IPS-NIHi7 (cell line): ENCODE measurements around the gene RAMP2.
"Not testable (repeated sequence)": the region's sequence is repeated elsewhere in the genome, so short reads cannot be mapped to it uniquely, and the experiment has no call there.

Source experiments
- DNase-seq: peaks from one replicate; pipeline ENCODE4 v3.0.0; 2012; ENCODE audit warnings: mixed read lengths; ENCODE audit errors: extremely low spot score

The RAMP2 gene, protein sequence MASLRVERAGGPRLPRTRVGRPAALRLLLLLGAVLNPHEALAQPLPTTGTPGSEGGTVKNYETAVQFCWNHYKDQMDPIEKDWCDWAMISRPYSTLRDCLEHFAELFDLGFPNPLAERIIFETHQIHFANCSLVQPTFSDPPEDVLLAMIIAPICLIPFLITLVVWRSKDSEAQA

DNA sequence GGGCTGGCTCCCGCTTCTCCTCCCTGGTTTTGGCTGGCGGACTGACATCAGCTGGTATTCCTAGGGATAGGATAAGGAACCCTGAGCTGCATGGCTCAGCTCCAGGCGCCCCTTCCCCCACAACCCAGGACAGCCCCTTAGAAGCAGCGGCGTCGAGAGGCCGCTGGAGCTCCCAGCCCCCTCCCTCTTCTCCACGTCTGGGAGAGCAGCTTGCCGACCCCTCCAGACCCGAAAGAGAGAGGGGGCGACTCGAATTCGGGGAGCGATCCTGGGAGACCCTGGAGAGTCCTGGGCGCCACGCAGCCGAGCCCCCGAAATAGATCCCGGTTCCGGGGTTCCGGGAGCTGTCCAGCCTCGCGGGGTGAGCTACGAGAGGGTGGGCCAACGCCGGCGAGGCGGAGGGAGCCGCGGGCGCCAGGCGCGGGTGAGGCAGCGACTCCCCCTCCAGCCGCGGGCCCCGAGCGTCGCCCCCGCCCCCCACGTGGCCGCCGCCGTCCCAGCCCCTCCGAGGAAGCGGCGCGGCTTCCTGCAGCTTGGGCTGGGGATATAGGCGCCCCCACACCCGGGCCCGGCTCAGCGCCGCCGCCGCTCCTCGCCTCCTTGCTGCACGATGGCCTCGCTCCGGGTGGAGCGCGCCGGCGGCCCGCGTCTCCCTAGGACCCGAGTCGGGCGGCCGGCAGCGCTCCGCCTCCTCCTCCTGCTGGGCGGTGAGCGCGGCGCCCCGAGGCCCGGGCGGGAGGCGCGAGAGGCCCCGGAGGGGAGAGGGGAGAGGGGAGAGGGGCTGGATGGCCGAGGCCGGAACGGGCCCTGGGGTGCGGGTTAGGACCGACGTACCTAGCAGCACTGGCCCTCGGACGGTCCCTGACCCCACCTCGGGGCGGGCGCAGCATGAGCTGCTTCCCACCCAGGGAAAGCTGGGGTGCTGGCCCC, at the start of gene RAMP2:
Gene RAMP2, plus strand, starts transcription at position 576 of the 930 bp plus-strand sequence. Its CDS starts 35 bp downstream, at position 611.
- DNase-seq = peak; percentile 60

DNA sequence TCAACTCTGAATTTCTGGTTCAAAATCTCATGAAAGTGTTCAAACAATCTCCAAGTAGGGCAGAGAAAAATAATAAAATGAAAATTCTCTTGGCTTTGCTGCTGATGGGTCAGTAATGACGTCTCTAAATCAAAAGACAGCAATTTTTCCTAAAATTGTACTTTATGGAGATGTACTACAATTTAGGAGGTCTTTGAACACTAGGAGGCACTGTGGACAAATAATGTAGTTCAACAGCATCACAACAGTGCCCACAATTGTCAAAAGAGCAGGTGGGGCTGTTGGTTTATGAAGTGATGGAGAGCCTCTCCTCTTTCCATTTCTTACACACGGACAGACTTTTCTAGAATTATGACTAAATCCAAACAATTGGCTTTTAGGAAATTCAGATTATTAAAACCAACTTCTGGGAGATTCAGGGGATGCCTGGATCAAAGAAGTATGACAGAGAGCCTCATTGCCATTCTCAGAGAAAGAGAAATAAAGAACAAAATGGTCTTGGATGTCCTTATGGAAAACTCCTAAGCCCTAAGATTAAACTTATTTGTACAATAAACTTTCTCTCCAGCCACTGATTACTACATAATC, 39.9 kb upstream of the RAMP2 start:
- peak; percentile 78 for DNase-seq

DNA sequence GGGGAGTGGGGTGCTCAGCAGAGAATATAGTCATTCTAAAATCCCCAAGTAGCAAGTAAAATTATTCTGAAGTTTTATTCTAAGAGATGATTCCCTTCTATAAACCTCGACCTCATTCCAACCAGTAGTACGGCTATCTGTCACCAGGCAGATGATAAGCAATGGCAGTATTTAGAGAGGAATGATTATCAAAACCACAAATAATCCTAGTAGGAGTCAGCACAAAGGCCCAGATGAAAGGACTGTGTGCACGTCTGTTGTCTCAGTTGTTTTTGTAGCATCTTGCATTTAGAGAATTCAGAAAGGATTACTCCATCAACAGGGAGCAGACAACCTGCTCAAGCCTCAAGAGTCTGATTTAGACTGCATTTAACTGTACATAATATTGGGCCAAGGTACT, 37.4 kb upstream of the RAMP2 start:
- DNase-seq = no peak

DNA sequence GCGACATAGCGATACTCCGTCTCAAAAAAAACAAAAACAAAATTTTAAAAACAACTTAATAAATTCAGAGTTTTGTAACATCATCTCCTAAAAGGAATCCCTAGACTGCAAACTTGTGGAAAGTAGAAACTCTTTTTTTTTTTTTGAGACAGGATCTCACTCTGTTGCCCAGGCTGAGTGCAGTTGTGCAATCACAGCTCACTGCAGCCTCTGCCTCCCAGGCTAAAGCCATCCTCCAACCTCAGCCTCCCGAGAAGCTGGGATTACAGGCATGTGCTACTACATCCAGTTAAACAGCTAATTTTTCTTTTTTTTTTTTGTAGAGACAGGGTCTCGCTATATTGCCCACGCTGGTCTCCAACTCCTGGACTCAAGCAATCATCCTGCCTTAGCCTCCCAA, 35.9 kb upstream of the RAMP2 start:
- DNase-seq = no peak

DNA sequence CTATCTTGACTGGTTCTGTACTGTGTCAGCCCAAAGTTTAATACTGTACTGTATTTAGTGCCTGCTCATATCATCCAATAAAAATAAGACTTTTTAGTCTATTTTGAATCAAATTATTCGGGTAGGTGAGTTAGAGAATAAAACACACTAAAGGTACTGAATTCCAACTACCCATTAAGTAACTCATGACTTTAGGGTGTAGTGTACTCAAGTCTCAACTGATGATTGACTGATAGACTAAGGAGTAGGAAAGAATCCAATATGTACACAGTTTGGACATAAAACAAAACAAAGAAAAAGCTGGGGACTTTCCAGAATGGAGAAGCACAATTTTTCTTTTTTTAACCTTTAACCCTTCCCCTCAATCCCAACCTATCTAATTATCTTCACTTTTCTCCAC, 20.3 kb upstream of the RAMP2 start:
- DNase-seq = no peak

DNA sequence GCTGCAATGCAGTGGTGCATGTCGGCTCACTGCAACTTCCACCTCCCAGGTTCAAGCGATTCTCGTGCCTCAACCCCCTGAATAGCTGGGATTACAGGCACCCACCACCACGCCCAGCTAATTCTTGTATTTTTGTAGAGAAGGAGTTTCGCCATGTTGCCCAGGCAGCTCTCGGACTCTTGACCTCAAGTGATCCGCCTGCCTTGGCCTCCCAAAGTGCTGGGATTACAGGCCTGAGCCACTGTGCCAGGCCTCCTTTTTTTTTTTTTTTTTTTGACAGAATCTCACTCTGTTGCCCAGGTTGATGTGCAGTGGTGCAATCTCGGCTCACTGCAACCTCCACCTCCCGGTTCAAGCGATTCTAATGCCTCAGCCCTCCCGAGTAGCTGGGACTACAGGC, 18.1 kb upstream of the RAMP2 start:
- not testable (repeated sequence) for DNase-seq

DNA sequence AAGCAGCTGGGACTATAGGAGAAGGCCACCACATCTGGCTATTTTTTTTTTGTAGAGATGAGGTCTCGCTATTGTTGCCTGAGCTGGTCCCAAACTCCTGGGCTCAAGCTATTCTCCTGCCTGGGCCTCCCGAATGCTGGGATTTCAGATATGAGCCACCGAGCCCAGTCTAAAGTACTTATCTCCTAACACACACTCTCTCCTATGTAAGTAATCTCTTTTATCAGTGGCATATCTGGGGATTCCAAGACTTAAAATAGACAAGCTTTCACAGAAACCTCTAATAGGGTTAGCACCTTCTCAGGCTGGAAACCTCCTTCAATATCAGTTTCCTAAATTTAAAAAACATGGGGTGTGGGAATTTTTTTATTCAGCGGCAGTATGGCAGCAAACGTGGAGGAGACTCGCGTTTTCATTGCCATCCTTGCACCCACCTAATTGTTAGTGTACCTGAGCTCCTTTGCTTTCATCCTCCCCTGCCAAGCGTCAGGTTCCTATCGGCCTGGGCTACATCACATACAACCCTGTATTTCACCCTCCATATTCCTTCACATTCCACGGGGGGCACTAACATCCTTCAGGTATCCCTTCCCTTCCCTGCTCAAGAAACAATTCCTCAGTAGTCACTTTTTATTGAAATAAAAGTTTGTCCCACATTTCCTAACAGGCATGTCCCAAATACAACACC, 17.3 kb upstream of the RAMP2 start:
- DNase-seq = no peak

DNA sequence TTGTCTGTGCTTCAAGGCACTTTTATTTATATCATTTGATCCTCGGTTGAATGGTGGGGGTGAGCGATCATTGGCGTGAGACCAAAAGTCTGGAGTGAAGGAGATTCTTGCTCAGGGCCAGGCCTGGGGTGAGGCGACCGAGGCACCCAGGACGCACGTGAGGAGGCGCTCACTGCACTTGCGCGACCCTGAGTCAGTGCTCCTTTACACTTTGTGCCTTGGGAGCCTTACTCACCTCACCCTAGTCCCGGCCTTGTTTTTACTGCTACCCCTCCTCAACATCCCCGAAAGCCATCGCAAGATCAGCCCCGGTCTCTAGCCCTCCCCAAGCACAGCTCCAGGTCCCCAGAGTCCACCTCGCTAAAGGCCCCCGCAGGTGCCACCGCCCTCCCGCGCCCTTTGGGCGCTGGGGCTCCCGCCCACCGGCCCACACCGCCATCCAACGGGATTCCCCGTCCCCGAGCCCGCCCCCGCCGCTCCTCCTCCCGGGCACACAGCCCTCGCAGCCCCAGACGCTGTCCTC, 16.7 kb upstream of the RAMP2 start:
- peak; percentile 78 for DNase-seq

DNA sequence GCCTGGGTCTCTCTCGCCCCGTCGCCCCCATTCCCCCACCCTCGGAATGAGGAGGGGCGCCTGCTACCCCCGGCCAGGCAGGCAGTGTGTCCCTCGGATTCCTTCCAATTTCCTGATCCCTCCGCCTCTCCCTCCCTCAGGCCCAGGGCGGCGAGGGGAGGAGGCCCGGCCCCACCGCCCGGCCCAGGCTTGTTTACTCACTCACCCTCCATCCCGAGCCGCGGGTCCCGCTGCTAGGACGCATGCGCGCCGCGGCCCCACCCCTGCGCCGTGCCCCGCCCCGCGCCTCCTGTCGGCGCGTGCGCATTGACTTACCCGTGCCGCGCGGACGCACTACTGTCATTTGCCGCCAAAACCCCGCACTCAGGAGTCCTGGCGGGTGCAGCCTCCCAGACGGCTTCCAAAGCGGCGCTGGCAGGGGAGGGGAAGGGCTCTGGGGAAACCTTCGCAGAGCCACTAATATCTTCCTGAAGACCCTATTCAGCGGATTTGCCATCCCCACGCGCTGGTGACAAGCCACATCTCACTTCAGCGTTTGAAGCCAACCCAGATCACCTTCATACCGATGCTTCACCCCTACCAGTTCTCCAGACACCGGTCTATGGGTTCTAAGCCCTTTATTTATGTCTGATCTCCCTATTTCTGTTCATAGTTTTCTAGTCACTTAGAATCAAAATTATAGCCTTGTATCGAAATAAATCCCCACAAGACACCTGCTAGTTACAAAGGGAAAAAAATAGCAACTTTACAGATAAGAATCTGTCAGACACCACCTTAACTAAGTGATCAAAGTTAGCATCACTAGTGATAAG, 16.0 kb upstream of the RAMP2 start, which contains the start of gene EZH1:
Gene EZH1, minus strand, starts transcription at position 235 of the 812 bp plus-strand sequence. CDS start 16,099 bp downstream, outside the sequence.
- DNase-seq = peak; percentile 100

DNA sequence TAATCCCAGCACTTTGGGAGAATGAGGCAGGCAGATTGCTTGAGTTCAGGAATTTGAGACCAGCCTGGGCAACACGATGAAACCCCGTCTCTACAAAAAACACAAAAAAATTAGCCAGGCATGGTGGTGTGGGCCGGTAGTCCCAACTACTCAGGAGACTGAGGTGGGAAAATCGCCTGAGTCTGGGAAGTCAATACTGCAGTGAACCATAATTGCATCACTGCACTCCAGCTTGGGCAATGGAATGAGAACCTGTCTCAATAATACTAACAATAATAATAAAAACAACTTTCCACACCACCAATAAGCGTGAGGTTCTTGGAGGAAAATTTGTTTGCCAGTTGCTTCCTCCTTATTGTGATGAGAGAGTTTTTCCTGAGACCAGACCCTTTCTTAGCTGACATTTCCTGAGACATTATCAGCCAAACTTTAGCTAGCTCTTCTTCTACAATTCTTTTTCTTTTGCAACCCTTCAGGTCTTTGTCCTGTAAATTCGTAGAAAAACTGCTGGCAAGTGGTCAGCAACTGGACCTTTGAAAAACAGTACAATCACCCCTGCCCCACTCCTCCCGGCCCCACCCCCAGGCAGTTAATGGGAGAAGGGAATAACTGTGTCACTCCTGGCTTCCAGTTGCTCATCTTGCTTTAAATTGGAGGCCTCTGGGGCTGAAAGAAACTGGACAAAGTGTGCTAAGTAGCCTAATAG, 12.7 kb upstream of the RAMP2 start:
- no peak for DNase-seq

DNA sequence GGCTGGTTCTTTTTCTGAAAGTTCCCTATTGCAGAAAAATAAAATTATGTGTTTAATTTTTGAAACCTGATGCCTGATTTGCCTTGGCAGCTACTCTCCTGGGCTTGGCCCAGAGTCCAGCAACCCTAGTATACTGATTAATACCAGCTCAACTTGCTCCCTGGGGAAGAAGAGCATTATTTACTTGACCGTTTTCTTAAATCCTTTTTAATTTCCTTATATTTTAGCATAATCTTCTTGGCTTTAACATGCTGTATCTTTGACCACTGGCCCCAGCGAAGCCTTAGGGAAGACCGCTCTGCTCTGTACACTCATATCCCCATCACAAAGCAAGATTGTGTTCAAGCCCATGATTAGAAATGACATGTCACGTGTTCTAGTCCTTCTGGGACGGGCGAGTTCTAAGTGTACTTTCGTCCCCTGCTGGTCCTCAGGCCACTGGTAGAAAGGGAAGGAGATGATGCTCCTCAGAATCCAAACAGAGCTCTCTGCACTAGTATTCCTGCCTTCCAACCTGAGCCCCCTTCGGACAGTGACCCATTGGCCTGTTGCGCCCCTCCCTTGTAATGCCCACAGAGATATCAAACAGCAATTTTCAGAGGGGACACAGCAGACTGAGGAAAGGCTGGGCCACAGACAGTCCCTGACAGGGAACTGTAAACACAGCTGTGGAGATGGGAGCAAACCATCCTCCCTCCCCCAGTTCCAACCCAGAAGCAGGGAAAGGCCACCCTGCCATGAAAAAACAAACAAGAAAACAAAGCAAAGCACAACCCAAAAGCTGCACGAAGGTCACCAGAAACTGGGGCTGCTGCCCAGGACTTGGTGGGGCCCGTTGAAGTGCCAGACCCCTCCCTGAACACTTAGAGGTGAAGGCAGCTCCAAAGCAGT, 11.9 kb upstream of the RAMP2 start:
- DNase-seq = no peak

DNA sequence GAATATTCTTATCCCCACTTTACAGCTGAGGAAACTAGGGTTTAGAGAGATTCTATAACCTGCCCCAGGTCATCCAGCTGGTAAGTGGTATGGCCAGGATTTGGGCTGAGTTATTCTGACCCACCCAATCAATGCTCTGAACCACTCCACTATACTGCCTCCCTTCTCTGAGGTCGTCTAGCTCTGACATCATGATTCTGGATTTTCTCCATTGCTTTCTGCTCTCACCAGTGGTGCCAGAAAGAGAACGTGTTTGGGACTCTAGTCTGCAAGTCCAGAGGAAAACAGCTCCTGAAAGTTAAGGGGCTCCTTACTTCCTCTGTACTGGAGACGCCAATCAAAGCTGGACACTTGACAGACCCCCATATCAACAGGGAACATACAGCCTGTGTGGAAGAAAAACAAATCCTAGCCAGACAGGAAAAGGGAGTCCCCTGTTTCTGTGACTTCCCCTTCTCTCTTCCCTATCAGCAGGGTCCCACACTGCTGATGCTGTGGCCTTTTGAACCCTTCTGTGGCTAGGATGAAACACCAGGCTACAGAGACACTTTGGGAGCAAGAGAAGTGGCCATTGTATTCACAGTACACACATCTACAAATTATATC, 10.2 kb upstream of the RAMP2 start:
- no peak for DNase-seq

DNA sequence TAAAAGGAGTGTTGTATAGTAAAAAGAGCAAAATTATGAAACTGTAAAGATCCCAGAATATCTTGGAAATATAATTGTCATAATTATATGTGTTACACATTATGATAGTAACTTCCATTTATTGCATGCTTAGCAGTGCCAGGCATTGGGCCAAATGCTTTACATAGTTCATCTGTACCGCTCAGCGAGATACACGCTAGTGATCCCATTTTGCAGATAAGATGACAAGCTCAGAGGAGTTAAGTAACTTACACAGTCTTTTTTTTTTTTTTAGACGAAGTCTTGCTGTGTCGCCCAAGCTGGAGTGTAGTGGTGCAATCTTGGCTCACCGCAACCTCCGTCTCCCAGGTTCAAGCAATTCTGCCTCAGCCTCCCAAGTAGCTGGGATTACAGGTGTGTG, 9.4 kb upstream of the RAMP2 start:
- DNase-seq = no peak

DNA sequence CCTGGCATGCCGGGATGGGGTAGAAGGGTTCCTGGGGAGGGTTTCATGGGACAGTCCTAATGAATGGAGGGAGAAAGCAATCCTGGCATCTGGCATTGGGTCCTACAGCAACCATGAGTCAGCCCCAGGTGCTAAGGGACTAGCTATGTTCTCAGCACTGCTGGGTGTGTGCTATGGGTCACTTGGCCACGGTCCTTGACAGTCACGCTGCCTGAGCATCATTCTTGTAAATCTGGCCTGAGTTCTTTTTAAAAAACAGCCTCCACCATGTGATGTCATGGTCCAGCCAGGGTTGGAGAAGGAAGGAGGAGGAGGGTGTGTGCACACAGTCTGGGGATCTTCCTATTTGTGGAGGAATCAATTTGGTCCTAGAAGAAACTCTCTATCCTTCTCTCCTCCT, 6.2 kb upstream of the RAMP2 start:
- no peak for DNase-seq

DNA sequence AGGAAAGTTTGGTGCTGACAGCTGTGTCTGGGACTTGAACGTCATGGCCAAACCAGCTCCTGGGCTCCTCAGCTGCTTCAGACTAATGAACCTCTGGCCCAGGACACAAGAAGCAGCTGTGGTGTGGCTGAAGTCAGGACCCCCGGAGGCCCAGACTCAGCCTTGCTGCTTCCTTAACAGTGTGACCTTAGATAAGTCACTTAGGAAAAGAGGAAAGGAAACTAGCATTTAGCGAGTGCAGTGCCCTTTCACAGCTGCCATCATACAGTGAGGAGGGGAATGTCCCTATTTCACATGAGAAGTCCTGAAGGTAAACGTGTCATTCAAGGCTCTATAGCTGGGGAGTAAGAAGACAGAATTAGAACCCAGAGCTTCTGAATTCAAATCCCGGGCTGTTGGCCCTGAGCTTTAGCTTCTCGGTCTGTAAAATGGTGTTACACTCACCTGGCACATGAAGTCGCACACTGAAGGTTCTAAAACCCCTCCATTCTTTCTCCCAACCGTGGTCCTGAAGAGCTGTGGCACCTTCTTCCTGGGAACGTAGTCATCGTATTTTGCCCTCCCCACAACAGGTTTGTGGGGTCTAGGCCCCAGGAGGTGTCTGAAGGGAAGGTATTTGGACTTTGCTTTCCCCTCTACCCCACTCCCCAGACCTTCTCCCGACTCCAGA, 910 bp upstream of the RAMP2 start:
- no peak for DNase-seq

DNA sequence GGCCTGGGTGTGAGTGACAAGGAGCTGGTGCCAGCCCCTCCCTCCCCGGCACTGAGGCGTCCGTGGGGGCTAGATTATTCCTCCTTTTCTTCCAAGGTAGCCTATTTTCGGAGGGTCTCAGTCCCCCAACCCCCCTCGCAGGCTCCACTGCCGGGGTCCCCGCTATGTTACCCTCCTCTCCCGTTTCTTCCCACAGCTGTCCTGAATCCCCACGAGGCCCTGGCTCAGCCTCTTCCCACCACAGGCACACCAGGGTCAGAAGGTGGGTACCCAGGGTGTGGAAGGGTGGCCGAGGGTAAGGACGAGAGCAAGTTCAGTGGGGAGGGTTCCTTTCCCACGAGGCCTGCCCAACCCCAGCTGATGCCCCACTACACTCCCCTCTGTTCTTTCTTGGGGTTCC, 611 bp downstream of the RAMP2 start:
- DNase-seq = no peak

DNA sequence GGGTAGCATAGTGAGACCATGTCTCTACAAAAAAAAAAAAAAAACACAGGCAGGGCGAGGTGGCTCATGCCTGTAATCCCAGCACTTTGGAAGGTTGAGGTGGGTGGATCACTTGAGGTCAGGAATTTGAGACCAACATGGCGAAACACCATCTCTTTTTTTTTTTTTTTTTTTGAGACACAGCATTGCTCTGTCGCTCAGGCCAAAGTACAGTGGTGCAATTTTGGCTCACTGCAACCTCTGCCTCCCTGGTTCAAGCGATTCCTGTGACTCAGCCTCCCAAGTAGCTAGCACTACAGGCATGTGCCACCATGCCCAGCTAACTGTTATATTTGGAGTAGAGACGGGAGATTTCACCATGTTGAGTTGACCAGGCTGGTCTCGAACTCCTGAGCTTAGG, 5.1 kb downstream of the RAMP2 start:
- DNase-seq = no peak

DNA sequence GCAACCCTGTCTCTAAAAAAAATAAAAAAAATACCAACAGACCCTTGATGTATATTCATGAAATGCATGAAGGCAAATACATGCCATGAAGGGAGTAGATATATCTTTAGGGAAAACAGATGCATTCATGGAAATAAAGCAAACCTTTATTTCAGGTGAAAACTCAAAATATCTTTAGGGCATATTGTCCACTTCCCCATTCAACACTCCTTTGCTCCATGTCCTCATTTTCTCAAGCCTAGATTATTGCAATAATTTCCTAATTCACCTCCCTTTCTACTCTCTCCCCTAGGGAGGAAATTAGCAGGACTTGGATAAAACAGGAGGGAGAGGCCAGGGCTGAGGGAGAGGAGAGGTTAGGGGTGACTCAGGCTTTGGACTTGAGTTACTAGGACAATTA, 6.5 kb downstream of the RAMP2 start:
- no peak for DNase-seq
